Measurements from ENCODE around the gene EBLN1.
"Not testable (repeated sequence)": the region's sequence is repeated elsewhere in the genome, so short reads cannot be mapped to it uniquely, and the experiment has no call there.

Gene EBLN1

GRCh38 chr10:22226599-22226998 lies 8.8 kb upstream of the EBLN1 start:
- DNase-seq: no peak

- DNase-seq: no peak
Observed at GRCh38 chr10:22222236-22223190, 4.7 kb upstream of the EBLN1 start.

- peak; percentile 51 for DNase-seq
Observed at GRCh38 chr10:22219308-22219707, 1.5 kb upstream of the EBLN1 start.

- no peak for DNase-seq
Observed at GRCh38 chr10:22218448-22218847, 633 bp upstream of the EBLN1 start.

- not testable (repeated sequence) for DNase-seq
Observed at GRCh38 chr10:22217084-22217483, 731 bp downstream of the EBLN1 start.

GRCh38 chr10:22210267-22210666 lies 7.5 kb downstream of the EBLN1 start:
- DNase-seq: no peak

GRCh38 chr10:22193945-22194344 lies 23.9 kb downstream of the EBLN1 start:
- no peak for DNase-seq

GRCh38 chr10:22185586-22185985 lies 32.2 kb downstream of the EBLN1 start:
- DNase-seq: no peak

- peak; percentile 27 for DNase-seq
Observed at GRCh38 chr10:22183771-22184461, 33.9 kb downstream of the EBLN1 start.

GRCh38 chr10:22180724-22181123 lies 37.1 kb downstream of the EBLN1 start:
- DNase-seq: no peak

- DNase-seq: no peak
Observed at GRCh38 chr10:22174442-22174841, 43.4 kb downstream of the EBLN1 start.

- DNase-seq: no peak
Observed at GRCh38 chr10:22171131-22171530, 46.7 kb downstream of the EBLN1 start.

GRCh38 chr10:22170582-22170981 lies 47.2 kb downstream of the EBLN1 start:
- DNase-seq: no peak

- no peak for DNase-seq
Observed at GRCh38 chr10:22159979-22160378, 57.8 kb downstream of the EBLN1 start.

GRCh38 chr10:22159180-22159579 lies 58.6 kb downstream of the EBLN1 start:
- no peak for DNase-seq

Data from NCI-H226 (cell line).